Measurements from ENCODE around the gene CLSTN2.

Gene CLSTN2

DNA sequence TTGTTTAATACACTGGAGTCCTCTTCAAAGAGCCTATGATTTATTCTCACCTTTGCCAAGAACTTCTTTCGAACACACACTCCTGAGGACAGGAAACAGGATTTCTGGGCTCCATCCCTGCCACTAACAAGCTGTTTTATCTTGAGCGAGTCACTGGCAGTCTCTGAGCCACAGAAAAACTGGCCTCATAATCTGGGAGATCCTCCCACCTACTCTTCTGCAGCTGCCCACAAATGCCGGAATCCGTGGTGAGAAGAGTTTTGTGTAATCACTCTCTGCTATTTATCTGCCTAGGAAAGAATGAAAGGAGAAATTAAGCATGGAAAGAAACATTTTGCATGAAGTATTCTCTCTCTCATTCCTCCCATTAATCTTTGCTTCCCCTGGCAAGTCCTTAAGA is 570.9 kb downstream of the CLSTN2 start:
- Mint-ChIP-seq H3K27me3 (peaks cover 5% of the 10 kb centered on the region), H3K4me1 (ENCODE audit: low read depth) (no peaks in the 10 kb centered on the region), H3K4me3 (no peak overlapping the region), H3K9me3 (ENCODE audit: low read depth) (no peaks in the 10 kb centered on the region), H3K36me3 (no peaks in the 10 kb centered on the region), H3K27ac (no peak overlapping the region)

DNA sequence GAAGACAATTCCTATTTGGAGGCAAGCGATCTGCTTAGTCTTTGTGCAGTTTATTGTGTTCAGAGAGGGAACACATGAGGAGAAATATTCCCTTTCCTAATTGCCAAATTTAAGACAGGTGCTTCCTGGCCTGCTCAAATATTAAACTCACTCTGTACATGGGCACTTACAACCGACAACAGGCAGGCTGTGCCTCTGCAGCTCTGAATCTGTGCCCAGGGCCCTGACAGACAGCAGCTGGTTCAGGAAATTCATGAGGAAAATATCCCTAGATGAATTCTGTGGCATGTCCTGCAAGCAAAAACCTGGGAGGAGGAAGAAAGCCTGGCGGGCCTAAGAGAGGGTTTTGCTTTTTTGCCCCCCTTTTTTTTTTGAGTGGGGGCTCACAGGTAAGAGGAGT is 573.6 kb downstream of the CLSTN2 start:
- H3K9me3 Mint-ChIP-seq (ENCODE audit: low read depth): no peaks in the 10 kb centered on the region
- peaks cover 2% of the 10 kb centered on the region for H3K27me3 Mint-ChIP-seq
- no peak overlapping the region for H3K27ac Mint-ChIP-seq
- H3K4me3 Mint-ChIP-seq: no peak overlapping the region
- no peaks in the 10 kb centered on the region for H3K36me3 Mint-ChIP-seq
- no peaks in the 10 kb centered on the region for H3K4me1 Mint-ChIP-seq (ENCODE audit: low read depth)

DNA sequence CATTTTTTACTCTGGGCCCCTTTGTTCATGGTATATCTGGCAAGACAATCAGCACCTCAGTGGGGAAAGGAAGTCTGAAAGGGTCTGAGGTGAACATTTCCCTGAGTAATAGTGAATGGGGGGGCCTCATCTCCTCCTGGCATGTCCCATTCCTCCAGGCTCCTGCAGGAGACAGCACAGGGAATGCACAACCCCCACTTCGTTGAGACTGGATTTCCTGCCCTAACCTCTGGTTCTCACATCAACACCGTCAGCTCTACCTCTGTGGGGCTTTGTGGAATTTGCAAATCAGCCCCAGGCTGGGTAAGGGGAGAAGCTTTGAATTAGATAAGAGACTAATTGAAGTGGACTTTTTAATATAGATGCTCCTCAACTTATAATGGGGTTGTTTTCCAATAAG is 574.5 kb downstream of the CLSTN2 start:
- H3K36me3 Mint-ChIP-seq: no peaks in the 10 kb centered on the region
- no peak overlapping the region for H3K4me3 Mint-ChIP-seq
- peaks cover 2% of the 10 kb centered on the region for H3K27me3 Mint-ChIP-seq
- H3K4me1 Mint-ChIP-seq (ENCODE audit: low read depth): no peaks in the 10 kb centered on the region
- no peaks in the 10 kb centered on the region for H3K9me3 Mint-ChIP-seq (ENCODE audit: low read depth)
- H3K27ac Mint-ChIP-seq: no peak overlapping the region

DNA sequence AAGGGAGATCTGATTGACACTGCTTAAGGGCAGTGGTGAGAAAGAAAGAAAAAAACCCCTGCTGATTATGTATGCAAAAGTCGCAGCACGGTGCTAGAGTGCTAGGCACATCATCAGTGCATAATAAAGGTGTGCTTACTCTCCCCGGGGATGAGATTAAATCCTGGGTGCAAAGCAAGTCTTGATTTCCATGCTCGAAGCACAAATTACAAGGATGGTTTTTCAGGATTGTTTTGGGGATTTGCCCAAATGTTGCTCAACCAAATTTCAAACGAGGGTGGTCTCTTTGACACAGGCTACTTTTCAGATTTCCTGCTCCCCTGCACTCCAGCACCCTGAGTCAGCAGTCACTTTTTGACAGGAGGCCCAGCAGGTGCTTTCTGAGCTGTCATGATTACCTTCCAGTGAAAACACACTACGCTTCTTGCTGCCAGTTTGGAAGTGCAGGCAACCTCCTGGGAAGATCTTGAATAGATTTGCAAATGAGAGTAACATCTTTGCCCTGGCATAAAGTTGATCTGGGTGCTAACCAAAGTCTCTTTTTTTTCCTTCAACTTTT is 575.4 kb downstream of the CLSTN2 start:
- H3K36me3 Mint-ChIP-seq: no peaks in the 10 kb centered on the region

DNA sequence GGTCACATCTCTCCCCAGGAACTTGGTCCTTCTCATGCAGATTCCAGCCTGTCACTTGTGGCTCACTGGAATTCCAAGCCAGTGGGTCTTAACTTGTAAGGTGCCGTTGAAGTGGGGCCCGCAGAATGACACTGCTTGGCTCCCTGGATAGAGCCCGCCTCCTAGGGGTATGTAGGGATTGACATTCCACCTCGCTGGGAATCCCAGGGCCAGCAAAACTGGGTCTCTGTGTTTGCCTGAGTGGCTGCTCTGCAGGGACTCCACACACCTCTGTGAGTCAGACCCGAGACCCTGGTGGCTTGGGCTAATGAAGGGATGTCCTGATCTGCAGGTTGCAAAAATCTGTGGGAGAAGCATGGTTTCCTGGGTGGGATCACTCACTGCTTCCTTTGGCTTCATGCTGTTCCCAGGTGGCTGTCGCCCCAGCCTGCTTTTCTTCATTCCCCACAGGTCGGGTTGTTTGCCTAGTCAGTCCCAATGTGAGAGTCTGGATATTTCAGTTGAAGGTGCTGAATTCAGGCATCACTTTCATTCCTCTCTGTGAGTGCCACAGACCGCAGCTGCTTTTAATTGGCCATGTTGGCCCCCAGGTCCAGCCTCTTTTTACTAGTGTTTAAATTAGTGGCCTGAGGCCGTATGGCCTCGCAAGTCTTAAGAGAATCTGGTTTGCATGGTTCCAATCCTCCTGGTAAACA is 586.9 kb downstream of the CLSTN2 start:
- Mint-ChIP-seq H3K36me3 (no peaks in the 10 kb centered on the region), H3K4me3 (no peak overlapping the region), H3K9me3 (ENCODE audit: low read depth) (peaks cover 18% of the 10 kb centered on the region), H3K27me3 (peaks cover 14% of the 10 kb centered on the region), H3K4me1 (ENCODE audit: low read depth) (no peaks in the 10 kb centered on the region), H3K27ac (no peak overlapping the region)

More for the DNA sequence above, 575.4 kb downstream of the CLSTN2 start:
- Mint-ChIP-seq H3K9me3 (ENCODE audit: low read depth) (no peaks in the 10 kb centered on the region), H3K4me1 (ENCODE audit: low read depth) (no peaks in the 10 kb centered on the region), H3K27ac (no peak overlapping the region), H3K4me3 (no peak overlapping the region), H3K27me3 (peaks cover 2% of the 10 kb centered on the region)

DNA sequence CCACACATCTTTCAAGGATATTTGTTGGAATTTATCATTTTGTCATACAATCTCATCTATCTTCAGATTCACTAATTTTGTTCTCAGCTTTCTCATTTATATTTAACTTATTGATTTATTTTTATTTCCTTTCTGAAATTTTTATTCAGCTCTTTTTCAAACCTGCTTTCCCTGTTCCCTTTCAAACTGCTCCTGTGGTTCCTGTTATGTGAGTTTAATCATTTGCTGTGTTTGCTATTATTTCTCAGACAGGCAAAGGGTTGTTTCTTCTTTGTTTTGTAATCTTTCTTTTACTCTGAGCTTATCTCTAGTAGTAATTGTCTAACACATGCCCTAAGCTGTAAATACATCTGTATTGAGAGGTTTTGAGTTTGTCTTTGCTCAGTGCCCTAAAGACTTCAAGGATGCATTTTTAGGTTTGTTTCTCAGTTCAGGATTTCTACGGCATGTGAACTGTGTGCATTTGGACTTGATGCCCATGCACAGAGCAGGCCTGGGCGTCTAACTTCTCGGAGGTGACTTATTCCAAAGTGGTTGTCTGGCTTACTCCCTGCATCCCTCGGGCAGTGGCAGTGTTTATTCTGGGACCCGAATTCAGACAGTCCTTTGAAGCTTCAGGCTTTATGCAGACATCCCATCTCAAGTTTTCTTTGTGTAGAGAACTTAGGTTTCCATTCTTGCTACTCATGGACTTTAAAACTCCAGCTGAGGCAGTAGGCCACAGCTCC is 587.8 kb downstream of the CLSTN2 start:
- Mint-ChIP-seq H3K36me3 (no peaks in the 10 kb centered on the region), H3K4me1 (ENCODE audit: low read depth) (no peaks in the 10 kb centered on the region), H3K27me3 (peaks cover 14% of the 10 kb centered on the region), H3K27ac (no peak overlapping the region), H3K9me3 (ENCODE audit: low read depth) (peaks cover 15% of the 10 kb centered on the region), H3K4me3 (no peak overlapping the region)

DNA sequence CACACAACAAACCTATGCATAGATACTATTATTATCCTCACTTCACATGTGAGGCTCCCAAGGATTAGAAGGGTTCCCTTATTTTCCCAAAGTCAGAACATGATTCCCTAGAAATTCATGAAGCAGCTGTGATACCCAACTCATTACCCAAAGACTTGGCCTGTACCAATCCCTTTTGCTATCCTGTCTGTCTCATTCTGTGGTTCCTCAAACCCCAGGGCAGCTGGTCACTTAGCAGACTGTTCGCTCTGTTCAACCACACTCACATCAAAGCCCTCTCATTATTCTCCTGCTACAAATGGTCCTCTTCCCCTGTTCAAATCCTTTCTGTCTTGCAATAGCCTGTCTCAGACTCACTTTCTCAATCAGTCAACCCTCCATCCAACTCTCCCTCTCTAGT is 588.6 kb downstream of the CLSTN2 start:
- Mint-ChIP-seq H3K4me3 (no peak overlapping the region), H3K9me3 (ENCODE audit: low read depth) (peaks cover 13% of the 10 kb centered on the region), H3K4me1 (ENCODE audit: low read depth) (no peaks in the 10 kb centered on the region), H3K27ac (no peak overlapping the region), H3K27me3 (peaks cover 13% of the 10 kb centered on the region), H3K36me3 (no peaks in the 10 kb centered on the region)

DNA sequence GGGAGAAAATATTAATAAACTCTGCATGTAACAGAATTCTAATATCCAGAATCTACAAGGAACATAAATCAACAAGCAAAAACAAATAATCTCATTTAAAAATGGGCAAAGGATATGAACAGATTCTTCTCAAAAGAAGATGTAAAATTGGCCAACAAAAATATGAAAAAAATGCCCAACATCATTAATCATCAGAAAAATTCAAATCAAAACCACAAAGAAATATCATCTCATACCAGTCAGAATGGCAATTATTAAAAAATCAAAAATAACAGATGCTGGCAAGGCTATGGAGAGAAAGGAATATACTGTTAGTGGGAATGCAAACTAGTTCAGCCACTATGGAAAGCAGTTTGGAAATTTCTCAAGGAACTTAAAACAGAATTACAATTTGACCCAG is 592.2 kb downstream of the CLSTN2 start:
- Mint-ChIP-seq H3K27me3 (peaks cover 9% of the 10 kb centered on the region), H3K4me3 (no peak overlapping the region), H3K36me3 (no peaks in the 10 kb centered on the region), H3K9me3 (ENCODE audit: low read depth) (peaks cover 4% of the 10 kb centered on the region), H3K27ac (no peak overlapping the region), H3K4me1 (ENCODE audit: low read depth) (no peaks in the 10 kb centered on the region)

DNA sequence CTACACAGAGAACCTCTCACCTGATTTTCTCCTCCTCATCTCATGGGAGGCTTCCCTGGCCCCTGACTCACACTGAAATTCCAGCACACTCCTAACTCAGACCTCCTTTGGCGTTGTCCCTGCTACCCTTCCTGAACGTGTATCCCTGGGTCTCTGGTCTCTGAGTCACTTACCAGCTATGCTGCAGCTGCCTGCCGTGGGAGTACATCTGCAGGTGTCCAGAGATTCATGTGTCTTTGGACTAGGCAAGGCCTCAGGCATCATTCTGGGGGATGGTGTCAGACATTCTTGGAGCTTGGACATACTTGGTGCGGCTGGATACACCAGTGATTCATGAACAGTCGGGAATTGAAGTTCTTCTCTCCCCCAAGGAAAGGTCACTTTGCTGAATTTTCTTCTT is 594.1 kb downstream of the CLSTN2 start:
- H3K4me3 Mint-ChIP-seq: no peak overlapping the region
- peaks cover 3% of the 10 kb centered on the region for H3K27me3 Mint-ChIP-seq
- H3K27ac Mint-ChIP-seq: no peak overlapping the region
- no peaks in the 10 kb centered on the region for H3K4me1 Mint-ChIP-seq (ENCODE audit: low read depth)
- H3K36me3 Mint-ChIP-seq: no peaks in the 10 kb centered on the region
- H3K9me3 Mint-ChIP-seq (ENCODE audit: low read depth): no peaks in the 10 kb centered on the region

DNA sequence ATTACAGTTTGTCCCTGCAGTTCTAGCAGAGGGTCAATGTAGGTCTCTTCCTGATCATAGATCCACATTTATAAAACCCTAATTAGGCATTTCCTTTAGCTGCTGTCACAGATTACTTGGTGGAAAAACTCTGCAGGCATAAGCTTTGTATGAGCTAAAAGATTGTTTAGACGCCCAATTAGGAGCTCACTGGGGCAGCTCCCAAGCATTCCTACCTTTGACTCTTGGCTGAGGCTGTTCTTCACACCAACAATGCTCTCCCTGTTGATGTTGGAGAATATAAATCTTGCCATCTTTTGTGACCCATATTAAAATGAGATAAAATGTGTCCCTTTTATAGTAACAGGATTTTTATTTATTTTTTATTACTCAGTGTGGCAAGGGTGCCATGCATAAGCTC is 594.6 kb downstream of the CLSTN2 start:
- H3K36me3 Mint-ChIP-seq: no peaks in the 10 kb centered on the region

DNA sequence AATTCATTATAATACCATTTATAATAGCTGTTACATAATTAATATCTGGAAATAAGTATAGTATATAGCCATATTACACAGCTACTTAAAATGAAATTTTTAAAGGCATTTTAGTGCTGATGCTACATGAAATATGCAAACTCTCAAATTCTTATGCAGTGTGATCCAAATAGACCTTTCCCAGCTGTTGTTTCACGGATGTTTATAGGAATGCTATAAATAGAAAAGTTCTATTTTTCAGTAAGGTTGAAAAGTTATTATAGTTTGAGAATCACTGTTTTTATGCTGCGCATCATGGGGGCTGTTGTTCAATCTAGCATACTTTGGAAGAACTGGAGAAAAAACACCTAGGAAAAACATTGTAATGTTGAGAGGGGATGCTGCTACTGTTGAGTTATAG is 595.1 kb downstream of the CLSTN2 start:
- Mint-ChIP-seq H3K4me3 (no peak overlapping the region), H3K27me3 (peaks cover 2% of the 10 kb centered on the region), H3K36me3 (no peaks in the 10 kb centered on the region), H3K27ac (no peak overlapping the region), H3K4me1 (ENCODE audit: low read depth) (no peaks in the 10 kb centered on the region), H3K9me3 (ENCODE audit: low read depth) (no peaks in the 10 kb centered on the region)

More for the DNA sequence above, 594.6 kb downstream of the CLSTN2 start:
- H3K9me3 Mint-ChIP-seq (ENCODE audit: low read depth): no peaks in the 10 kb centered on the region
- H3K4me1 Mint-ChIP-seq (ENCODE audit: low read depth): no peaks in the 10 kb centered on the region
- peaks cover 2% of the 10 kb centered on the region for H3K27me3 Mint-ChIP-seq
- no peak overlapping the region for H3K4me3 Mint-ChIP-seq
- no peak overlapping the region for H3K27ac Mint-ChIP-seq

DNA sequence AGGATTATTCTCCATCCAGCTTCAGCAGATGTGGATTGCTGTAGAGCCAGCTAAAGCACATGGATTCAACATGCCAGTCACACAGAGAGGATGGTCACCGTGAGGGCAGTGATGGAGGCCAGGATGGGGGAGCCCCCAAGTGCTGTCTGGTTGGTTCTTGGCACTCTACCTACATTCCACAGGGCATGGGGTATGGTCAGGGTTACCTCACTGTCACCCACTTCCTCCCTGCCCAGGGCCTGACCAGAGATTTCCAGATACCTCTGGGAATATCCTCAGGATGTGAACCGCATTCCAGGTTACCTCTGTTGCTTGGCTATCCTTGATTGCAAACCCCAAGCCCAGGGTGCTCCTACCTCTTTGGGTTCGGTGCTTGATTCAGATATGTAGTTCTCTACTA is 595.6 kb downstream of the CLSTN2 start:
- Mint-ChIP-seq H3K9me3 (ENCODE audit: low read depth) (no peaks in the 10 kb centered on the region), H3K4me1 (ENCODE audit: low read depth) (no peaks in the 10 kb centered on the region), H3K36me3 (no peaks in the 10 kb centered on the region), H3K4me3 (no peak overlapping the region), H3K27me3 (no peaks in the 10 kb centered on the region), H3K27ac (no peak overlapping the region)

DNA sequence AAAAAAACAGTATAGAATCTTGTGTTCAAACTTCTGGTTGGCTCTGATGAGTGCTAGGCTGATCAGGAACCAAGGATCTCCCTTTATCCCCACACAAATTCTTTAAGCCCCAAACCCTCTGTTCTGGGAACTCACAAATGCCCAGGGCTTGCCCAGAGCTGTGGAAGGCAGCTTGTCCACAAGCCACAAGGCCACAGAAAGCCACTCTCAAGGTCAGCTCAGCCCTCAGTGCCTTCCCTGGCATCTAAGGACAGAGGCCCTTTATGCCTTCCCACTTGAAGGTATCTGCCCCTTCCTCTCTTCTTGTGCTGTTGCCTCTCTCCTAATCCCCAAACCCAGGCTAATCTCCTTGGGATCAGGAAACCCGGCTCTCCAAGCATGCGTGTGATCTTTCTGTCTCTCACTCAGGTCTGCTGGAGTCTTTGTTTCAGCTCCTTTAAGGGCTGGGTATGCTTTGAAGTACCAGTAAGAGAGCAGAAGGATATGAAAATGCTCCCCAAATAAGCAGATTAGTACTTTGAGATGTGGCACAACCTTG is 597.9 kb downstream of the CLSTN2 start:
- Mint-ChIP-seq H3K27ac (no peak overlapping the region), H3K4me3 (no peak overlapping the region), H3K27me3 (peaks cover 1% of the 10 kb centered on the region), H3K4me1 (ENCODE audit: low read depth) (no peaks in the 10 kb centered on the region), H3K9me3 (ENCODE audit: low read depth) (no peaks in the 10 kb centered on the region), H3K36me3 (no peaks in the 10 kb centered on the region)

DNA sequence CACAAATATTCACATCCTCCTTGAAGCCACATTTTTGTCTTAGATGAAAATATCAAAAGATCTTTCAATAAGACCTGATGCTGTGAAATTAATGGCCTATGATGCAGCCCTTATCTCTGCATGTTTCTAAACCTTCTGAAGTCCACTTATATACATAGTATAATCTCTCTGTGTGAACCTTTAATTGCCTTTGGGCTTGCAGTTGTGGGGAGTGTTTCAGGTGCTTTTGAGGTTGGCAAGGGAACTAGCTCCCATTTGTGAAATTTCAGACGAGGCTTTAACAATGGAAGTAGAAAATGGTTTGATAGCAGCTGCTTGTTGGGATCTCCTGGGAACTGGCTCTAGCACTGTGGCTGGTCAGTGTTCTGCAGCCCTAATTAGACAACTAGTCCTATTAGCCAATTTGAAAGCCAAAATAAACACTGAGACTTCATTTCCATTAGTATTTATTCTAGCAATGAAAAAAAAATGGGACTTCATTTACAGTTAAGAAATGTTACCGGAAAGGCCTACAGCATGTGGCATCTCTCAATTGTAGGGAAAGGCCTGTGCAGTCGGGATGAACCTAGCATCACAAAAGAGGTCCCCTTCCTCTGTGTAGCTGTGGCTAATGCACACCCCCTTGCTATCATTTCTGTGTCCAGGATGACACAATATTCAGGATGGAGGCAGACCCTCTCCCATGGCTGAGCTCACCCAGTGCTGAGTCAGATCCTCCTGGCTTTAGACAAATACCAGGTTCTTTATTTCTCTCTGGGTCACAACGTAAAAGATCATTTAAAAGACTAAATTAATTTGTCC is 602.1 kb downstream of the CLSTN2 start:
- Mint-ChIP-seq H3K27ac (no peak overlapping the region), H3K4me1 (ENCODE audit: low read depth) (no peaks in the 10 kb centered on the region), H3K27me3 (peaks cover 1% of the 10 kb centered on the region), H3K4me3 (no peak overlapping the region), H3K36me3 (no peaks in the 10 kb centered on the region), H3K9me3 (ENCODE audit: low read depth) (no peaks in the 10 kb centered on the region)

DNA sequence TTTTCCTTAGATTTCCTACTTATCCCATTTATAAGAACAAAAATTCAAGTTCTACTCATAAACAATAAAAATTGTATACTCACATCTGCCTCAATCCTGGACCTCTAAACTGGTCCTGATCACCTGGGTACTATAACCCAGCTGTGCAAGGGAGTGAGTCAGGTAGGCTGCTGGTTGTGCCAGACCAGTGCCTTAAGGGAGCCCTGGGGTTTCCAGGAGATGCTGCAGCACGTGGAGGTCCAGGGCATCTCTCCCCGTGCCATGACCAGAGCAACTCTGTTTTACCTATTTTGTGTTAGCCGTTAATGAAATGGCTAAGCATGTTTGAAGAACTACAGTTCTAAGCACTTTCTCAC is 602.7 kb downstream of the CLSTN2 start:
- no peak overlapping the region for H3K4me3 Mint-ChIP-seq

More for the DNA sequence above, 602.7 kb downstream of the CLSTN2 start:
- Mint-ChIP-seq H3K36me3 (no peaks in the 10 kb centered on the region), H3K27ac (no peak overlapping the region), H3K4me1 (ENCODE audit: low read depth) (no peaks in the 10 kb centered on the region), H3K27me3 (peaks cover 1% of the 10 kb centered on the region), H3K9me3 (ENCODE audit: low read depth) (no peaks in the 10 kb centered on the region)
